Measurements from ENCODE around the gene SLC5A12. TPM values are rescaled to one million over a fixed set of nuclear protein-coding genes. Genes with fewer than 3 reads are reported as not detected.

SLC5A12 gene
- total RNA-seq, 2 experiments from 2014 or later = not detected

DNA sequence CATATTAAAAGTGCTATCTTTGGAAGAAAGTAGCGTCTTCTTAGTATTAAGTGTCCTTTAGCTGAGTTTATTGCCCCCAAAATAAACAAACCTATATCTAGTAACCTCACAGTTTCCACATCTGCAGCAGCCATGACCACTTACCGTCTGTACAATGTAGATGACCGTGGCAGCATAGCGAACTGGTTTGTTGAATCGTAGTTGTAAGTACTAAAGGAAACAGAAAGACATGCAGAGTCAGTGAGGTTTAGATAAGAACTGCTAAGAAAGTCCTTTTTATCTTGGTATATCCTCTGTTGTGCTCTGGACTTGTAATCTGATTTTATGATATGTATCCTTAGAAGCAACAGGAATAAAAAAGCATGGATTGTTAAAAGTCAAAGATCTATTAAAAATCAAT, 9.4 kb downstream of the SLC5A12 start:
- ChIA-PET POLR2A (no interaction called here), CTCF (no interaction called here)
- ATAC-seq = no peak
- no peak overlapping the region for H3K27ac Mint-ChIP-seq
- H3K4me1 Mint-ChIP-seq (ENCODE audit: low read depth) = no peaks in the 10 kb centered on the region
- no peak overlapping the region for H3K4me3 Mint-ChIP-seq
- no peak for DNase-seq
- H3K9me3 Mint-ChIP-seq = peaks cover 6% of the 10 kb centered on the region
- intact Hi-C loops (cut with micrococcal nuclease) = no loop called here
- no peaks in the 10 kb centered on the region for H3K27me3 Mint-ChIP-seq
- H3K36me3 Mint-ChIP-seq (ENCODE audit: low read depth) = no peaks in the 10 kb centered on the region
- TF ChIP-seq, protein P1, sequence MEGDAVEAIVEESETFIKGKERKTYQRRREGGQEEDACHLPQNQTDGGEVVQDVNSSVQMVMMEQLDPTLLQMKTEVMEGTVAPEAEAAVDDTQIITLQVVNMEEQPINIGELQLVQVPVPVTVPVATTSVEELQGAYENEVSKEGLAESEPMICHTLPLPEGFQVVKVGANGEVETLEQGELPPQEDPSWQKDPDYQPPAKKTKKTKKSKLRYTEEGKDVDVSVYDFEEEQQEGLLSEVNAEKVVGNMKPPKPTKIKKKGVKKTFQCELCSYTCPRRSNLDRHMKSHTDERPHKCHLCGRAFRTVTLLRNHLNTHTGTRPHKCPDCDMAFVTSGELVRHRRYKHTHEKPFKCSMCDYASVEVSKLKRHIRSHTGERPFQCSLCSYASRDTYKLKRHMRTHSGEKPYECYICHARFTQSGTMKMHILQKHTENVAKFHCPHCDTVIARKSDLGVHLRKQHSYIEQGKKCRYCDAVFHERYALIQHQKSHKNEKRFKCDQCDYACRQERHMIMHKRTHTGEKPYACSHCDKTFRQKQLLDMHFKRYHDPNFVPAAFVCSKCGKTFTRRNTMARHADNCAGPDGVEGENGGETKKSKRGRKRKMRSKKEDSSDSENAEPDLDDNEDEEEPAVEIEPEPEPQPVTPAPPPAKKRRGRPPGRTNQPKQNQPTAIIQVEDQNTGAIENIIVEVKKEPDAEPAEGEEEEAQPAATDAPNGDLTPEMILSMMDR (IDR thresholded peaks at IDR 0.05) = no peak

DNA sequence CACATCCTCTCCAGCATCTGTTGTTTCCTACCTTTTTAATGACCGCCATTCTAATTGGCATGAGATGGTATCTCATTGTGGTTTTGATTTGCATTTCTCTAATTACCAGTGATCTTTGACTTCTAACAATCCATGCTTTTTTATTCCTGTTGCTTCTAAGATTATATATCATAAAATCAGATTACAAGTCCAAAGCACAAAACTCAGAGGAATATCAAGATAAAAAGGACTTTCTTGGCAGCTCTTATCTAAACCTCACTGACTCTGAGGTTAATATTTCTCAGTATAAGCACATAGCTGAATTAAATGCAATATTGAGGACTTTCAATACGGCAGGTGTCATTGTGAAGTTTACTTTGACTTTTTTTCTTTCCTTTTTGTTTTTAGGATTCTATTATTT, 11.4 kb downstream of the SLC5A12 start:
- Mint-ChIP-seq H3K27ac (no peak overlapping the region), H3K36me3 (ENCODE audit: low read depth) (no peaks in the 10 kb centered on the region), H3K9me3 (peaks cover 6% of the 10 kb centered on the region), H3K4me3 (no peak overlapping the region), H3K4me1 (ENCODE audit: low read depth) (no peaks in the 10 kb centered on the region), H3K27me3 (no peaks in the 10 kb centered on the region)
- DNase-seq = no peak
- intact Hi-C loops (cut with micrococcal nuclease) = no loop called here
- TF ChIP-seq, protein P1 (IDR thresholded peaks at IDR 0.05) = no peak
- CTCF ChIA-PET = no interaction called here
- POLR2A ChIA-PET = no interaction called here
- ATAC-seq = no peak

DNA sequence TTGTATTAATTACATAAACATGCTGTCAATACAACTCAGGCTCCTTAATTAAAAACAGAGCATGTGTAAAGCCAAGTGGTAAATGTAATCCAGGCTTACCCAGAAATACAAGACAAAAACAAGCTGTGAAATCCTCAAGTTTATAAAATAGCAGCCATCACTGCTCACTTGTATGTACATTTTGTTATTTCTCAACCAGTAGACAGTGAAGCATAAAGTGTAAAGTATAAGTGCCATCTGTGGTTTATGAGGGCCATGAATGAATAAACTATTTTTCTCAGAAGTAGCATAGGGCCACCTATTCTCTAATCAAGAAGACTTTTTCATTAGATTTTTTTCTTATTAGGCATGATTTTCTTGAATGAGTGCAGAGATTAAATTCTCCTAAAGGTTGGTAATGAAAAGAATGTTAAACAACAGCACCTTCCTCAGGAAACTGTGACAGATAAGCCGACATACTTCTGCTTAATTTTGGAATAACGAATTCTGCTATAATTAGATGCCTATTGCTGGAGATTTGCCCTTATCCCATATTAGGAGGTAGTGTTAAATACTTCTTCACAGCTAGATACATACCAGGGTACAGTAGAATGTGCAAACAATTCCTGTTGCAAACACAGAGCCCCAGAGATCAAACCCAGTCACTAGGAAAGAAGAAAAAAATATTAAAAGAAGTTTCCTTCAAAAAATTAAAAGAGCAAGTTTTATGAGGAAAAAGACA, 13.0 kb downstream of the SLC5A12 start:
- no peak overlapping the region for H3K4me3 Mint-ChIP-seq
- peaks cover 6% of the 10 kb centered on the region for H3K9me3 Mint-ChIP-seq
- TF ChIP-seq, protein P1 (IDR thresholded peaks at IDR 0.05) = no peak
- no peaks in the 10 kb centered on the region for H3K4me1 Mint-ChIP-seq (ENCODE audit: low read depth)
- intact Hi-C loops (cut with micrococcal nuclease) = no loop called here
- ChIA-PET CTCF (no interaction called here), POLR2A (no interaction called here)
- DNase-seq (no peak), ATAC-seq (no peak)
- H3K27me3 Mint-ChIP-seq = no peaks in the 10 kb centered on the region
- no peaks in the 10 kb centered on the region for H3K36me3 Mint-ChIP-seq (ENCODE audit: low read depth)
- no peak overlapping the region for H3K27ac Mint-ChIP-seq

DNA sequence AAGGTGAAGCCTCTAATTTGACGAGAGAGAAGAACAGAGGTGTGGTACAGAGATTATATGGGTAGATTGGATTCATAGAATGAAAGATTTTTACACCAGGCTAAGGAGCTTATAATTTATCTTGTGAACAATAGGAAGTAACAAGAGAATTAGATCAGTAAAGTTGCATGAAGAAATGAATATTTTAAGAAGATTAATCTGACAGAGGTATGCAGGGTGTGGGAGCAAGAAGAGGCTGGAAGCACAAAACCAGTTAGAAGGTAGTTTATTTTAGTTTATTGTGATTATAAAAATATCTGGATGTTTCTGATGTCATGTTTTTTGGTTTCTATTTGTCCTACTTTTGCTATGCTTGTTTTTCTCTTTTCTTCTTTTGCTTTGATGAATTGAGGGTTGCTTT, 15.7 kb downstream of the SLC5A12 start:
- POLR2A ChIA-PET = no interaction called here
- no peaks in the 10 kb centered on the region for H3K27me3 Mint-ChIP-seq
- ATAC-seq (no peak), DNase-seq (no peak)
- H3K9me3 Mint-ChIP-seq = no peaks in the 10 kb centered on the region
- H3K36me3 Mint-ChIP-seq (ENCODE audit: low read depth) = no peaks in the 10 kb centered on the region
- intact Hi-C loops (cut with micrococcal nuclease) = no loop called here
- CTCF ChIA-PET = no interaction called here
- no peaks in the 10 kb centered on the region for H3K4me1 Mint-ChIP-seq (ENCODE audit: low read depth)
- no peak overlapping the region for H3K4me3 Mint-ChIP-seq
- TF ChIP-seq, protein P1 (IDR thresholded peaks at IDR 0.05) = no peak
- no peak overlapping the region for H3K27ac Mint-ChIP-seq

DNA sequence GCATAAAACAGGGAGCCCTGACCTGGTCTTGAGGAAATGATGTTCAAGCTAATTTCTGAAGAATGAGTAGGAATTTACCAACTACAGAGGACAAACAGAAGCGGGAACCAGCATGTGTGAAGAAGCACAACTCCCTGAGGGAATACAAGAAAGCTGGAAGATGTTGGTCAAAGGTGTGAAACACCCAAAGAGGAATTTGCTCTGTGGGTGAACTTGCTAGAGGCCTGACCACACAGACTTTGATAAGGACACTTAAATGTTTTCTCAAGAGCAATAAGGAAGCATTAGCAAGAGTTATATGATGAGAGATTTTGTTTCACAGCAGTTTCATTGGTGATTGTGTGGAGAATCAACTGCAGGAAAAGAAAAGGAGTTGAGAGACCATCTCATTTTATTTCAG, 17.6 kb downstream of the SLC5A12 start:
- no peaks in the 10 kb centered on the region for H3K9me3 Mint-ChIP-seq
- POLR2A ChIA-PET = no interaction called here
- H3K27ac Mint-ChIP-seq = no peak overlapping the region
- intact Hi-C loops (cut with micrococcal nuclease) = no loop called here
- no peaks in the 10 kb centered on the region for H3K27me3 Mint-ChIP-seq
- CTCF ChIA-PET = no interaction called here
- TF ChIP-seq, protein P1 (IDR thresholded peaks at IDR 0.05) = no peak
- no peaks in the 10 kb centered on the region for H3K36me3 Mint-ChIP-seq (ENCODE audit: low read depth)
- ATAC-seq = no peak
- H3K4me1 Mint-ChIP-seq (ENCODE audit: low read depth) = no peaks in the 10 kb centered on the region
- no peak for DNase-seq
- no peak overlapping the region for H3K4me3 Mint-ChIP-seq
